ENCODE results near the gene MTFR1L. TPM values are rescaled to one million over a fixed set of nuclear protein-coding genes. Genes with fewer than 3 reads are reported as not detected.

MTFR1L gene
- total RNA-seq, 1 donor from 2014 or later: 48.1 TPM

- no peak overlapping the region for H3K4me3 Mint-ChIP-seq (ENCODE audit: unreplicated experiment)
- H3K27me3 Mint-ChIP-seq (ENCODE audit: unreplicated experiment): peaks cover 1% of the 10 kb centered on the region
- peaks cover 15% of the 10 kb centered on the region for H3K36me3 Mint-ChIP-seq (ENCODE audit: low read depth, unreplicated experiment)
- peaks cover 36% of the 10 kb centered on the region for H3K4me1 Mint-ChIP-seq (ENCODE audit: unreplicated experiment)
- H3K9me3 Mint-ChIP-seq (ENCODE audit: unreplicated experiment): no peaks in the 10 kb centered on the region
- no peak for TF ChIP-seq CTCF (IDR thresholded peaks at IDR 0.05; ENCODE audit: unreplicated experiment)
- H3K27ac Mint-ChIP-seq (ENCODE audit: unreplicated experiment): no peak overlapping the region
- DNase-seq (ENCODE audit: low spot score): no peak
Measured at GRCh38 chr1:25784575-25785051, 35.1 kb upstream of the MTFR1L start.

GRCh38 chr1:25785333-25786067 is 34.3 kb upstream of the MTFR1L start:
- H3K36me3 Mint-ChIP-seq (ENCODE audit: low read depth, unreplicated experiment): peaks cover 23% of the 10 kb centered on the region
- peak overlapping the region; percentile 9 for H3K27ac Mint-ChIP-seq (ENCODE audit: unreplicated experiment)
- TF ChIP-seq CTCF (IDR thresholded peaks at IDR 0.05; ENCODE audit: unreplicated experiment): no peak
- no peak overlapping the region for H3K4me3 Mint-ChIP-seq (ENCODE audit: unreplicated experiment)
- H3K27me3 Mint-ChIP-seq (ENCODE audit: unreplicated experiment): peaks cover 5% of the 10 kb centered on the region
- H3K9me3 Mint-ChIP-seq (ENCODE audit: unreplicated experiment): no peaks in the 10 kb centered on the region
- H3K4me1 Mint-ChIP-seq (ENCODE audit: unreplicated experiment): peaks cover 36% of the 10 kb centered on the region
- no peak for DNase-seq (ENCODE audit: low spot score)

- H3K4me1 Mint-ChIP-seq (ENCODE audit: unreplicated experiment): peaks cover 30% of the 10 kb centered on the region
- no peak for TF ChIP-seq CTCF (IDR thresholded peaks at IDR 0.05; ENCODE audit: unreplicated experiment)
- peaks cover 5% of the 10 kb centered on the region for H3K27me3 Mint-ChIP-seq (ENCODE audit: unreplicated experiment)
- no peaks in the 10 kb centered on the region for H3K9me3 Mint-ChIP-seq (ENCODE audit: unreplicated experiment)
- no peak for DNase-seq (ENCODE audit: low spot score)
- H3K4me3 Mint-ChIP-seq (ENCODE audit: unreplicated experiment): peak overlapping the region; percentile 18
- H3K27ac Mint-ChIP-seq (ENCODE audit: unreplicated experiment): no peak overlapping the region
- peaks cover 26% of the 10 kb centered on the region for H3K36me3 Mint-ChIP-seq (ENCODE audit: low read depth, unreplicated experiment)
Measured at GRCh38 chr1:25786887-25787759, 32.6 kb upstream of the MTFR1L start.

- Mint-ChIP-seq H3K27me3 (ENCODE audit: unreplicated experiment) (peaks cover 5% of the 10 kb centered on the region), H3K4me1 (ENCODE audit: unreplicated experiment) (peaks cover 26% of the 10 kb centered on the region), H3K9me3 (ENCODE audit: unreplicated experiment) (no peaks in the 10 kb centered on the region), H3K27ac (ENCODE audit: unreplicated experiment) (no peak overlapping the region), H3K36me3 (ENCODE audit: low read depth, unreplicated experiment) (peaks cover 25% of the 10 kb centered on the region), H3K4me3 (ENCODE audit: unreplicated experiment) (no peak overlapping the region)
- TF ChIP-seq CTCF (IDR thresholded peaks at IDR 0.05; ENCODE audit: unreplicated experiment): no peak
- no peak for DNase-seq (ENCODE audit: low spot score)
Measured at GRCh38 chr1:25787760-25788166, 32.0 kb upstream of the MTFR1L start.

All from endothelial cell (in vitro differentiated cells).